Renal pelvis (tissue), 4 donors: ENCODE data around the gene METTL1. TPM values are rescaled to one million over a fixed set of nuclear protein-coding genes. Genes with fewer than 3 reads are reported as not detected.
A peak's percentile ranks its signal among the peaks of the same experiment; 100 is the strongest.

Experiments
- DNase-seq: peaks from one replicate; pipeline ENCODE4 v3.0.0-alpha.2; 2013
- polyA plus RNA-seq, 3 donors: library from polyadenylated mRNA; unstranded; fragments of 120-200 nt; gene quantifications; one replicate each; pipeline ENCODE4 v1.2.1, GENCODE V29; 2013; ENCODE audit not compliant: insufficient read length in 3 of 3

METTL1 gene
- polyA plus RNA-seq, 3 donors: 28.0 to 35.8 (median 31.3) TPM

DNA sequence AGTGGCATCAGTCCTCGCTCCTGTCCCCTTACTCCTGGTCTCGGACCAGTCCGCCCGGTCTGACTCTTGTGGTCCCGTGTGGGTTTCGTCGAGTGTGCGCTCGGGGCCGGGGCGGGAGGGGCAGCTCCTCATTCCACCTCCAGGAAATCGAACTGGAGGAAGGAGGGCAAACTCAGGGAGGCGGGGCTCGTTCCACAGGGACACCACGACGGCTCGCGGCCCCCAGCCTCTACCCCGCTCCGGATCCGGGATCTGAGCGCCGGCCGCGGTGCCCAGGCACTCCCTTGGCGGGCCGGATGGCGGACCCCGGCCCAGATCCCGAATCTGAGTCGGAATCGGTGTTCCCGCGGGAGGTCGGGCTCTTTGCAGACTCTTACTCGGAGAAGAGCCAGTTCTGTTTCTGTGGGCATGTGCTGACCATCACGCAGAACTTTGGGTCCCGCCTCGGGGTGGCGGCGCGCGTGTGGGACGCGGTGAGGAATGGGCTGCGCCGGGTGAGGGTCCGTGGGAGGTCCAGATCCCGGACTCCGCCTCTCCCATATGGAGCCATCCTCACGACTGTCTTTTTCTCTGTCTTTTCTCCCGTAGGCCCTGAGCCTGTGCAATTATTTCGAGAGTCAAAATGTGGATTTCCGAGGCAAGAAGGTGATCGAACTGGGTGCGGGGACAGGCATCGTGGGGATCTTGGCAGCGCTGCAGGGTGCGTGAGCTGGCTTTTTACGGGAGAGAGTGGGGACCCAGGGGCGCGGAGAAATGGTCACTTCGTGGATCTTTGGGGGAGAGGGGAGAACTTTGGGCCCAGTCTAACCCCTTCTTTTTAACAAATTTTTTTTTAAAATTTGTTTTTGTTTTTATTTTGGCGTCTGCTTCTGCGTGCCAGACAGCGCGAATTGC is 771 bp upstream of the METTL1 start, which contains the start of gene EEF1AKMT3:
EEF1AKMT3 (plus strand) TSS at position 186 of the 894 bp plus-strand sequence; CDS start at position 297, 111 bp downstream.
- no peak for DNase-seq

DNA sequence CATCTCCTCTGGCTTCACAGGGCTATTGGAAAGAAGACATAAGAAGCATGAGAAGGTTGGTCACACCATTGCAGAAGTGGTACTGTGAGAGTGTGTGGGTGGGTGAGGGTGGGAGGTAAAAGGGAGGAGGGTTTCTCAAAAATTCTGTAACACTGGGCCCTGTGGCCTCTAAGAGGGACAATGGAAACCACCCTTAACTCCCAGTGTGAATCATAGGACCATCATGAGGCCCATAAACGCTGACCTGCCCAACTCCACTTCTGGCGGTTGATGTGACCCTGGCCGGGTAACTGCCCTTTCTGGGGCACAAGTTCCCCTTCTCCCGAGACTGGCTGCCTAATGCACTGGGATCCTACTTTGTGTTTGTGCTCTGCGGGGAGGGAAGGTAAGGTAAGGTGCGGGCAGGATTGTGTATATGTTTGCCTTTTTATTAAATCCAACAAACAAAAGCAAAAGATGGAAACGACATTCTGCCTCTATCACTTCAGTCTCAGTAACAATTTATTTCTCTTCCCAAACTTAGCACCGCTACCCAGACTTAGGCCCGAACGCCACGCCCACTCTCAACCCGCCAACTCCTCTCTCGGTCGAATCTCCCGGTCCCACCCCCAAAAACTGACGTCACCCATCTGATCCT is 551 bp downstream of the METTL1 start:
- DNase-seq: peak; percentile 94

DNA sequence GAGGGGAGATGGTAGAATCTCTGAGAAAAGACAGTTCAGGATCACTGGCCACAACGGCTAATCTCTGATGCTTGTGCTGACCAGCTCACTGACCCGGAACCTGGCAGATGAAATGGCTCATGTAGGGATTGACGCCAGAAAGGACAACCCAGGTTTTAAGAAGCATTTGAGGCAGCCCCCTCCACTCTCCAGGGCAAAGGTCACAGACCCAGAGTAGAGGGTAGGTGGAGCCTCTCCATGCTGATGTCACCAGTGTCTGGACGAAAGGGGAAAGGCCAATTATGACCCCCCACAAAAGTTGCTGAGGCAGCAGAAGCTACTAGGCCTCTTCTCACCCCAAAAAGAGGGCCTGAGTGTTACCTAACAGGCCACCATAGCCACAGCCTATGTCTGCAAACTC is 1.2 kb downstream of the METTL1 start:
- DNase-seq: no peak

DNA sequence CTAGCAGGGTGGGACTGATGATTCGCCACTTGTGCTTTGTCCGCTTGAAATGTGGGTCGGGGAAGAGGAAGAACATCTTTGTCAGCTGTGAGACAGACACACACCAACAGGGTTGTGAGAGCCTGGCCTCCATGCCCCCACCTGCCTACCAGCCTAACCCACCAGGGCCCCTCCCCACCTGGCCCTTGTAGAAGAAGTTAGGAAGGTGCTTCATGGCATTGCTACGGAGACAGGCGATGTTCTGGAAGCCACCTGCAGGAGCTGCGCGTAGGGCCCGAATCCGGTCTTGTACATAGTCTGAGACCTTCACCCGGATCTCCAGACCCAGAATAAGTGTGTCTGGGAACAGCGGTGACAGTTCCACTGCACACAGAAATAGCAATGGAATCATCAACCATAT is 2.3 kb downstream of the METTL1 start:
- no peak for DNase-seq

DNA sequence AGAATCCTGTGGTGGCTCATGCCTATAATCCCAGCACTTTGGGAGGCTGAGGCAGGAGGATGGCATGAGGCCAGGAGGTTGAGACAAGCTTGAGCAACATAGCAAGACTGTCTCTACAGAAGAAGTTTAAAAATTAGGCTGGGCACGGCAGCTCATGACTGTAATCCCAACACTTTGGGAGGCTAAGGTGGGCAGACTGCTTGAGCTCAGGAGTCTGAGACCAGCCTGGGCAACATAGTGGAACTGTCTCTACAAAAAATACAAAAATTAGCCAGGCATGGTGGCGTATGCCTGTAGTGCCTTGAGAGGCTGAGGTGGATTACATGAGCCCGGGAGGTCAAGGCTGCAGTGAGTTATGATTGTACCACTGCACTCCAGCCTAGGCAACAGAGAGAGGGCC is 4.0 kb downstream of the METTL1 start:
- no peak for DNase-seq

DNA sequence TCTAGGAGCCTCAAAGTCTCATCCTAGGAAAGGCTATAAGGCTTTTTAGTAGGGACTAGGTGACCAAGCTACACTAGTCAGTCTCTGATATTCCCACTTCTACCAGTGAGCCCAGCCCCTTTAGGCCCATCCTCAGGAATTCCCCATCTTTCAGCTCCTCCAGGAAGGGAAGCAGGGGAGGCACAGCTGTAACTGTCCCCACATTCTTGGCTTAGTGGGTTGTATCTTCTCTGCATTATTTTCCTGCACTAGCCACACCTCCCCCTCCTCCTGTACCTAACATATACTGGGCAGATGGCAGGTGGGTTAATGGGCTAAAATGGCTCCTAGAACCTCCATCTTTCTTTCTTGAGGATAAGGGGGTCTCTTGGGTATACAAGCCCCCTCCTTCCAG is 4.6 kb downstream of the METTL1 start:
- DNase-seq: no peak

DNA sequence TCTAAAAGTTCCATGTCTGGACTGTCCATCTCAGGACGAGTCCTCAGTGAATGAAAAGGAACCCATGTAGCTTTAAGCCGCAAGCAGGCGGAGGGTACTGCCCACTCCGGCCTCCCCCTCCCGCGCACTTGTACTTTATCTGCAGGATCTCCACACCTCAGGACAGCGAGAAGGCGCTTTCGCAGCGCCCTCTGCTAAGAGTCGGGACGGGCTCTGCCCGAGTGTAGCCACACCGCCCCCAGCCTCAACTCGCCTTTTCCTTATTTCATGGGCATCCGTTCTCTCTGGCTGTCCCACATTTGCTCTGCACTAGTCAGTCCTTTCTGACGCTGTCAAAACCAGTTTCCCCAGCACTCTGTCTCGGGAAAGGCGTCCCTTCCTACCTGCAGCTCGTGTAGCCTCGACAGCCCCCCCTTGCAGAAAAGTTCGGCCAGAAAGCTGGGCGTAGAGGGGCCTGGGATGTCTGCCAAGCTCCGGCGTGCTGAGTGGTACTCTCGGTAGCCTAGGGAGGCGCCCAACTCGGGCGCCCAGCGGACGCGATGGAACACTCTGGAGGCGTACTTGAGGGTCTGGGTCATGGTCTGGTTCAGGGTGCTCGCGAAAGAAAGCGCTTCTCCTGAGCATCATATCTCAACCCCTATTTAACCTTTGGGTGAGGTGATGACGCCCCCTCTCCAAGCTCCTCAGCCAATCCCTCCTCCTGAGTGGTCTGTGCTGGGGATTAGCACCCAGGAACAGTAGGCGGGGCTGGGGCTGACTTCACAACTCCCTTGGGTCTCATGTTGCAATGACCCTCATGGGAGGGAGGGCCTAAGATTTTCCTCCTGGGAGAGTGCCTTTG is 5.2 kb downstream of the METTL1 start, which contains the start of gene CYP27B1:
CYP27B1 (minus strand) TSS at position 615 of the 841 bp plus-strand sequence; CDS start at position 578, 37 bp downstream.
- no peak for DNase-seq

DNA sequence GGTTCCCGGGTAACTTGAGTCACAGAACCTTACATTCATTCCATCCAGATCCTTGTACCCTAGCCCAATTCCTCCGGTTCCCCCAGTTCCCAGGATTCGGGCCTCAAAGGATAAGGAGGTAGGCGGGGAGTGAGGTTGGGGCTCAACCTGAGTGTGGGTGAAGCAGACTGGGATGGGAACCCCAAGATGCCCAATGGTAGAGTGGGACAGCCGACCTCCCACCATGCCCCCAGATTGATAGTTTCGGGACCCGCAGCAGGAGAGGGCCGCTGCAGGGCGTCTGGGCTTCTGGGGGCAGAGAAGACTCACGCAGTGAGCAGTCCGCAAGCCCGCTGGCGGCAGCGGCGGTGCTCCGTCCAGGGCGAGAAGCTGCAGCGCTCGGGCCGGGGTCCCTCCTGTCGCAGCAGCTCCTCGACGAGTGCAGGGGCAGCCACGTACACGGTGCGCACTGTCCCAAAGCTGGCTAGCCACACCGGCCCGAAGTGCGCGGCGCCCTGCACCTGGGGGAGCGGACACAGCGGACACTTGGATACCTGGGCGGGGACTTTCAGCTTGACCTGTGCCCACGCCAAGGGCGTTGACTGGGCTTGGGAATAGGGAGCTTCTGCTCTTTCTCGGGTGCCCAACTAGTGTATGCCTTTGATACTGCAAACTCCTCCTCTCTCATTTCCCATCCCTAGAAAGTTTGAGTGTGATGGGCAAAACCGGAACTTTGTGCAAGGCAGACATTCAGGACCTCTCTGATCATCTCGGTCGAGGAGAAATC is 6.0 kb downstream of the METTL1 start:
- DNase-seq: no peak

DNA sequence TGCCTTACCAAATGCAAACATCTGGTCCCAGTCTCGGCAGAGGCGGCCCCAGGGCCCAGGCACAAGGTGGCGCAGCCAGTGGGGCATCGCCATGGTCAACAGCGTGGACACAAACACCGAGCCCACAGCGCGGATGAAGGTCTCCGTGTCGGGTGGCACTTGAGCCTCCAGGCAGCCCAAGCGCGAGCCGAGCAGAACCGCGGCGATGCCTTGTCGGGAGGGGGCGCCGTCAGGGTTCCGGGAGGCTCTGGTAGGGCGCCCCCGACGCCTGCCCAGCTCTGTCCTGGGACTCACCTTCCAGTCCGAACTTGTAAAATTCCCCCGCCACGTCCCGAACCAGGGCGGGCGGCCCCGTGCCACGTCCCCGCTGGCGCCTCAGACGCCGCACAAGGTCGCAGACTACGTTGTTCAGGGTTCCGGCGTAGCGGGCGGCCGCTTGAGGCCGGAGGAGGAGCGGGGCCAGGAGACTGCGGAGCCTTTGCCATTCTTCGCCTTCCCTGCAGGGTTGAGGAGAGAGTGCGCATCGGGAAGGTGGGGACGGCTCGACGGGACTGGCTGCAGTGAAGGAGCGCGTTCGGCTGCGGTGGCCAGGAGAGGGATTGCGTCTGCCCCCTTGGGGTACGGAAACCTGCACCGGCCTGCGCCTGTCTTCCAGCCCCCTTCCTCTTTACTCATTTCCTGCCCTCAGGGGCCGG is 6.8 kb downstream of the METTL1 start:
- DNase-seq: no peak

- DNase-seq: no peak
Measured at GRCh38 chr12:57764662-57765002, 7.3 kb downstream of the METTL1 start.

DNA sequence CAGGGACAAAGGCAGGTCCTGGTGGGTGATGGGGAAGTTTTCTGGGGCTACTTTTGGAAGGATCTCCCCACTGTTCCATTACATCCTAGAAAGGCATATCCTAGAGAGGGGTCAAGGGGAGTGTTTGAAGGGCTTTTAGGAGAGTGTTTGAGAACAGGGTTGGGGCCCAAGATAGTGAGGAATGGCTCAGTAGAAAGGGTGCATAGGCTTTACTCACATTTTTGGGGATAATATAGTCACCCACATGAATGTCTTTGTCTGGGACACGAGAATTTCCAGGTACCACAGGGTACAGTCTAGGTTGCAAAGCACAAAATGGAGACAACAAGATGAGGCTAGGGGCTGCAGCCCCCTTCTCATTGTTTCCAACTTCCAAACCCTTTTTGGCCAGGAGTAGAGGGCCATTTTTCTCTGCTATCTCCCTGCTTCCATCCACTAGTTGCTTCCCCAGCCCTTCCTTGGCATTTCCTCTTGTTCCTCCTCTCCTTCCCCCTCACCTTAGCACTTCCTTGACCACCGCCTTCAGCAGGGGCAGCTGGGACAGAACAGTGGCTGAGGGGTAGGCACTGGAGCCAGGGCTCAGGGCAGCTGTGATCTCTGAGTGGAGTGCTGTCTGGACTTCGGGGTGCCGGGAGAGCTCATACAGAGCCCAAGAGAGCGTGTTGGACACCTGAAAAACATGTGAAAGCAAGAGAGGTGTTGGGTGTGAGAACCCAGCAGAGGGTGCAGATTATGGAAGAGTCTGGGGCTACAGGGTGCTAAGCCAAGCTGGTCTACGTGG is 7.8 kb downstream of the METTL1 start:
- DNase-seq: no peak

DNA sequence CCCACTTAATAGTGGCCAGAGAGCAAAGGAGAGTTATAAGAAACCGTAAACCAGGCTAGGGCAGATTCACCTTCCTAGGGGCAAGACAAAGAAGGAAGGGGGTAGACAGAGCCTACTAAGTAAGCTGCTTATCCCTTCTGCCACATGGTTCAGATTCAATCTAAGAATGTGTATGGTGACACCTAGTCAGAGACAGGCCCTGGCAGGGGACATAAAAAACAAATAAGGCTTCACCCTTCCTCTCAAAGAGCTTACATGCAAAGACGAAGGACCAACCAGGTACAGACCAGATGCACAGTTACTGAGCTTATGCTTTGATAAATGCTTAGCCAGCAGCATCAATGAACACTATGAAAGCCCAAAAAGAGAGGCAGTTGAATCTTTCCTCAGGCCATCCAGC is 9.4 kb downstream of the METTL1 start:
- no peak for DNase-seq

- no peak for DNase-seq
Measured at GRCh38 chr12:57761391-57761998, 10.4 kb downstream of the METTL1 start.

DNA sequence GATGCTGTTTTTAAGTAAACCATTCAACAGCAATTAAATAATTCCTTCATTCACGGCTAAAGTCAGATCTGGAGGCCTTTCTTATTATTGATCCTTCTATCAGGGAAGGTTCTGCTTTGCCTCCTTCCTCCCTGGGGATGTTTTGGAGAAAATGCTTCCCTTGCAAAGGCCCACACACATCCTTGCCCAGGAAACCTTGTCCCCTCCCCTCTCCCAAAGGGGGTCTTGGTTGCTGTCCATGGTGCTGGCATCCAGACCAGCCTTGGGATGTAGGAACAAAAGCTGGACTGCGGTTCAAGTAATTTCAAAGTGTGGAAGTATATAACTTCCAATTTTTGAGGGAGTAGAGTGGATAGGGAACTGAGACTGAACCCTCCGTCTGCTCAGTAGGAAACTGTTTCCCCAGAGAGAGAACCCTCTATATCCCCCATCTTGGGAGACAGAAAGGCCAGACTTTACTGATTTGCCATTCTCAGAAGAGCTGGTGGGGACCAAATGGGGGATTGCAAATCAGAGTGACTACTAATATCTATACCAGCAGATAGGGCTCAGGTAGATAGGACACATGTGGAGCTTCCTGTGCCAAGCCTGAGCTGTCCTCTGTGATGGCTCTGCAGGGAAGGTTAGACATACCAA is 11.4 kb downstream of the METTL1 start:
- DNase-seq: no peak

DNA sequence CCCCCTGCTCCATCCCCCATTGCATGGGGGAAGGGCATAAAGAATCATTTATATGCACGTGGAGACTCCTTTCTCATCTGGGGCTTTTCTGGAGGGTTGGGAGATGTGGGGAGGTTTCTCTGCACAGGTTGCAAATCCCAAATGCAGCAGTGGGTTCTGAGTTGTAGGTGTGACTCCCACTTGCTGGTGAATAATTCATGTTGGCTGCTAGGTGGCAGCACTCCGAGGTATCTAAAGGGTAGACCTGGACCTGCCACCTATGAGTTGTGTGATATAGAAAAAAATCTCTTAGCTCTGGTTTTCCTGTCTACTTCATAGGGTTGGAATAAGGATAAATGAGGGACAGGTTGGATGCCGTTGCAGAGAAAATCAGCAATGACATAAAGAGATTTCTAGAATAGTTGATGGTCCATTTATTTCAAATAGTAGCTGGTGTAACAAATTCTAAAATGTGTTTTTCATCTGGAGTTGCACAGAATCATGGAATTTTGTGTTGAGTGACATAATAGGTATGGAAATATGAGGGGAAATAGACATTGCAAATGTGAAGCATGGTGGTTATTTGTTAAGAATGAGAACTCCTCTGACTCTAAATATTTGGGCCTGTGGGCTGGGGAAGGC is 12.4 kb downstream of the METTL1 start:
- no peak for DNase-seq

GRCh38 chr12:57758552-57759359 is 13.1 kb downstream of the METTL1 start:
- DNase-seq: no peak

DNA sequence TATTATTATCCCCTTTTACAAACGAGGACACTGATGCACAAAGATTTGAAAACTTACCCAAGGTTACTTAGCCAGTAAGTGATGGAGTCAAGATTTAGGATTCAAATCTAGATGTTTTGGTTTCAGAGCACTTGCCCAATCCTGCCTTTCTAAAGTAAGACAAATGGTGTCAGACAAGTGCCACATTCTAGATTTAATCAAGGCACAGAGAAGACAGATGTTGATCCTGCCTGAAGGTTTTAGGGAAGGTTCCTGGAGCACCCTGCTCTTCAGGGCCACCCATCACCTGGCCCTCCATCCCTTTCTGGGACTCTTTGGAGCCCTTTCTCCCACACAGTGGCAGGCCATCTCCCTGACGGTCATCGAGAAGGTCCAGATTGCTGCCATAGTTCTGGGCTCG is 14.1 kb downstream of the METTL1 start:
- no peak for DNase-seq
